AML-193 (cell line): ENCODE data around the gene UBAC1.
"Not testable (repeated sequence)": the region's sequence is repeated elsewhere in the genome, so short reads cannot be mapped to it uniquely, and the experiment has no call there.

Experiments
- DNase-seq, 2 experiments: peaks; one replicate each; lab custom pipeline; 2025; lab: John Stamatoyannopoulos, UW

The UBAC1 gene

DNA sequence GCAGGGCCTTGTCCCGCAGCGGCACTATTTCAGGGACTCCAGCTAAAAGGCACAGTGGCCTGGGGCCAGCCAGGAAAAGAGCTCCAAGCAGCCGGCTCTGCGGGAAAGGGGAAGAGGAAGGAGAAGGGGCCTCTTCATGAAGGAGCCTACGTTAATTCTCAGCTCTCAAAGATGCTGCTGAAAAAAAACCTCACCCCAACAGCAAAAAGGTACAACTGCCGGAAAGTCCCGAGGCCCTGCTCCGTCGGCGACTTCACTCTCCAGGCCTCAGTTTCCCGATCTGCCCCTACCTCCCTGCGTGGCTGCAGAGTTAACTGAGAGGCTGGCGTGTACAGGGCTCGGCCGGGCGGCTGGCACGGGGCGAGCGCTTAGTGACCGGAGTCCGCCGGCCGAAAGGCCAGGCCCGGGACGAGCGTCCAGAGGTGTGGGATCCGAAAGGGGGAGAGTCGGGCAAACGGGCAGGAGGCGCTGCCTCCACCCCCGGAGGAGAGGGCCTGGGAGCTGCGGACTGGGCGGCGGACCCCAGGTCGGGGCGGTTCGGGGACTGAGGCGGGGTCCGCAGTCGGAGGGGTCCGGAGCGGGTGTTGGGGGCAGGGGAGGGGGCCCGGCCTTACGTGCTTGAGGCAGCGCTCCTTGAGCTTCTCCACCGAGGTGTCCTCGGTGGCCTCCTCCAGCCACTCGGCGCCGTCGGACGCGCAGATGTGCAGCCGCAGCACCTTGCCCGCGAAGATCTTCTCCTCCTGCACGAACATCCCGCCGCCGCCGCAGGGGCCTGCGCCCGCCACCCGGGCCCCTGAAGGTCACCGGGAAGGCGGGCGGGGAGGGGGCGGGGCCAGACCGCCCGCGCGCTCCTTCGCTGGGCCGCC lies 529 bp downstream of the UBAC1 start:
- DNase-seq: peak; percentile 24 to 28

- no peak for DNase-seq
These were observed 1.4 kb downstream of the UBAC1 start for GRCh38 chr9:135959814-135960213.

GRCh38 chr9:135958485-135958884 lies 2.7 kb downstream of the UBAC1 start:
- DNase-seq: peak; percentile 39 to 41

GRCh38 chr9:135957431-135957830 lies 3.7 kb downstream of the UBAC1 start:
- DNase-seq: no peak

DNA sequence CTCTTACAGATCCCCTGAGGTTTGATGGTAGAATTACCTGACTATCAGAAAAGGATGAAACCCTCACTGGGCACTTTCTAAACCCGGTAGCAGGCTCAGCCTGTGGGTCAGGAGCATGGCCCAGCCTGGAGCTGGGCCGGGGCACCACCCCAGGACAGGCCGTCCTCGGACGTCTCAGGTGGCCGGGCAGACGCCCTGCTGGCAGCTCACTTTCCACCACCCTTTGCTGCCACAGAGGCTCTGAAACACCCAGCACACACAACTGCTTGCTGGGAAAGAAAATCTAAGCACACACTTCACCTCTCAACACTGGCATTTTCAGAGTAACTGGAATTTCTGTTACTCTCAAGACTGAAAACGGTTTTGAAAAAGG lies 4.4 kb downstream of the UBAC1 start:
- DNase-seq: no peak

DNA sequence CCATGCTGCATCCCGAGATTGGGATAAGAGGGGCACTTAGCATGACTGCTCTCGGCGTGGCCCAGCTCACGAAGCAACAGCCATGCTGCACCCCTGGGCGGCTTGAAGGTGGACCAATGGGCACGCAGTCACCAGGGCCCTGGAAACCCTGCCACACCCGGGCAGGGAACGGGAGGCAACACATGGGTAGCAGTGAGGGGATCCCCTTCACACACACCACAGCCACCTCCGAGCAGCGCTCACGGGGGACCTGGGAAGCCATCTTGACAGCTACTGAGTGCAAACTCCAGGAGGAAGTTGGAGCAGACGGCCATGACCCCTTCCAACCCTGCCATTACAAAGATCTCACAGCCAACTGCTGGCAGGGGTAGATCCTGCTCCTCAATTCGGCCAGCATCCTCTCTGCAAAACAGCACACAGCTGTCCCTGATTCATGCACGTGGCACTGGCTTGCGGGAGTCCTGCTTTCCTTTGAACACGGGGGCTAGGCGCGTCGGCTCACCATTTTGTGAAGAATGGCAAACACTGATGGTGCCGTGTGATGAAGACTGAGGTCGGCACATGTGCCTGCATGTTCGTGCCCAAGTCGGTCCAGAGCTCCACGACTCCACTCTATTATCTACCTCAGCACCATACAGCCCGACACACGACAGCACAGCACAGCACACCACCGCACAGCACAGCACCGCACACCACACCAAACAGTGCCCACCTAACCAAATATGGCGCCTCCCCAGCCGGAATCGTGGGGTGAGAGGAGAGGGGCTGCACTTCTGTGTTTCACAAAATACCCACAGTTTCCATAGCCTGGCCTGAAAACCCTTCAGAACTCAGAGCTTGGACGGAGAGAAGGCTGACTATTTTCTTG lies 5.0 kb downstream of the UBAC1 start:
- no peak for DNase-seq

DNA sequence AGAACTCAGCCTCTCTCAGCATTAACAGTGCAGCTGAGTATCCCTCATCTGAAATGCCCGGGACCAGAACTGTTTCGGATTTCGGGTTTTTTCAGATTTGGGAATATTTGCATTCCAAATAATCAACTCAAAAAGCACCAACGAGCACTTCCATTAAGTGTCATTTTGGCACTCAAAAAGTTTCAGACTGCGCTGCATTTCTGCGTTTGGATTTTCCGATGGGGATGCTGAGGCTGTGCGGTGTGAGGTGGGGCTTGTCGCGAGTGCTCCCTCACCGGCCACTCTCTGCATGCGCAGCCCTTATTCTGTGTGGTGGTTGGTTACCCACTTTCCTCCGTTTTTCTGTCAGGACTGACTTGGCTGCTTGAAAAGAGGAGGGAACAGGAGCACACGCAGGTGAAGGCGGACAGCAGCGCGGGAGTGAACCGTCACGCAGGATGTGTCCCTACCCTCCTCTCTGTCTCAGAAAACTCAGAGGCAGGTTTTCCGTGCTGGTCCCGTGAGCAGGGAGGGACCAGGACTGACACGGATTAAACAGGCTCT lies 8.4 kb downstream of the UBAC1 start:
- DNase-seq: no peak

DNA sequence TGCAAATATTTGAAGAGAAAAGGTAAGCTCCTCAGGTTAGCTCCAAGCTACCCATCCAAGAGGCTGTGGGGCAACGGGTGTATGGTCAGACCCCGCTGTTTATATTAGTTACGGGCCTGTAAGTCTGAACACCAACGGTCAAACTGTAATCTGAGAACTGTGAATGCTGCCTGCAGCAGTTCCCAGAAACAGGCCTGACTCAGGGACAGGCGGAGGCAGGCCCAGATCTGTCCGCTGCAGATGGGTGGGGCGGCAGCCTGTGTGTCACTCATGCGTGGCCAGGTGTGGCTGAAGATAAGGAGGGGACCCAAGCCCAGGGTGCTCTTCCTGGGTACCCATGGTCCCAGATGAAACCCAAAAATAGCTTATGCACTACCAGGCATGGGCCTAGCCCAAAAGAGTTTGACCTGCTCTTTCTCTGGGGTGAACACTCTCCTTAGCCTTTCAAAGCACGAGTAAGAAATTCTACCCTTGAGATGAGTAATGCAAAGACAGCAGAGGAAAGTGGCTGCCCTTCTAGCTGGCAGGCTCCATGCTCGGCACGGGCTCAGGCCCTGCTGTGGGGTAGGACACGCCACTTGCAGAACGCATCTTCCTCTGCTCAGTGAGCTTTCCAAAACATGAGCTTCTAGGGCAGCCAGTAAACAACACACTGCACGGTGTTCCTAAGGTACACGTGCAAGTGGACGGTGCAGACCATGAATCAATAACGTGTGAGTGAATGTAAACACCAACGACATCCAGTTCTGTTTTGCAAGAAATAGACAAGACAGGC lies 9.1 kb downstream of the UBAC1 start:
- no peak for DNase-seq

GRCh38 chr9:135951310-135951709 lies 9.9 kb downstream of the UBAC1 start:
- DNase-seq: not testable (repeated sequence)

- not testable (repeated sequence) for DNase-seq
These were observed 10.3 kb downstream of the UBAC1 start for GRCh38 chr9:135950841-135951240.

- no peak for DNase-seq
These were observed 11.0 kb downstream of the UBAC1 start for GRCh38 chr9:135950135-135950682.

- DNase-seq: no peak
These were observed 11.6 kb downstream of the UBAC1 start for GRCh38 chr9:135949501-135950134.

- DNase-seq: no peak
These were observed 12.2 kb downstream of the UBAC1 start for GRCh38 chr9:135948968-135949367.

DNA sequence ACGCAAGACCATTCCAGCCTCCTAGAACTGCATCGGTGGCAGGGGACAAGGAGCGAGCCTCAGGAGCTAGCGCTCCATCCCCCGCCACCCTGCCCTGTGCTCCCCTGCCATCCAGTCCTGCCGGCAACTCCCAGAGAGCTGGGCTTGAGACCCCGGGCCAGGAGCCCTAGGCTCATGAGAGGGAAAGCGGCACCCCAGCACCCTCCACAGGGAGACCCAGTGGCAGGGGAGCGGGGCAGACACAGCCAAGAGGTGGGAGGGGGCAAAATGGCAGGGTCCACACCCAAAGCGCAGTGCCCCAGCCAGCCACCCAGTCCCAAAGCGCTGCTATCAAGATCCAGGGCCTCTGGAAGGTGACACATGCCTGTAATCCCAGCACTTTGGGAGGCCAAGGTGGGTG lies 12.7 kb downstream of the UBAC1 start:
- DNase-seq: no peak

GRCh38 chr9:135947582-135947981 lies 13.6 kb downstream of the UBAC1 start:
- DNase-seq: no peak

- DNase-seq: not testable (repeated sequence)
These were observed 14.1 kb downstream of the UBAC1 start for GRCh38 chr9:135947105-135947504.

- DNase-seq: no peak
These were observed 14.7 kb downstream of the UBAC1 start for GRCh38 chr9:135946392-135946994.

GRCh38 chr9:135945969-135946368 lies 15.2 kb downstream of the UBAC1 start:
- DNase-seq: no peak

GRCh38 chr9:135944444-135945252 lies 16.5 kb downstream of the UBAC1 start:
- DNase-seq: no peak

GRCh38 chr9:135943604-135944003 lies 17.6 kb downstream of the UBAC1 start:
- not testable (repeated sequence) for DNase-seq
